IMR-90 (cell line): ENCODE results near the gene HOXD12.

Experiments used
- BHLHE40 ChIP-seq: fragments of 150-350 bp; IDR thresholded peaks from 2 replicates; pipeline ENCODE4 v1.6.1; 2016; ENCODE audit warnings: mild to moderate bottlenecking, low read depth, low read length
- CEBPB ChIP-seq: IDR thresholded peaks from 2 replicates; pipeline ENCODE4 v1.6.1; 2012; ENCODE audit warnings: low read depth, low read length, improper control_type of control experiment
- CTCF ChIP-seq: conservative IDR thresholded peaks from 2 replicates; pipeline ENCODE4 v1.5.1; 2012; ENCODE audit warnings: mild to moderate bottlenecking, low read depth, low read length, improper control_type of control experiment
- FOS ChIP-seq: fragments of 150-350 bp; IDR thresholded peaks from 2 replicates; pipeline ENCODE4 v1.6.1; 2016; ENCODE audit warnings: low read depth, low read length
- NFE2L2 ChIP-seq: fragments of 150-350 bp; IDR thresholded peaks from 2 replicates; pipeline ENCODE4 v1.6.1; 2016; ENCODE audit warnings: low read depth, mild to moderate bottlenecking, low read length
- POLR2A ChIP-seq: IDR thresholded peaks from 2 replicates; pipeline ENCODE4 v1.6.1; 2012; ENCODE audit warnings: mild to moderate bottlenecking, low read depth, low read length
- RAD21 ChIP-seq: IDR thresholded peaks from 2 replicates; pipeline ENCODE4 v1.6.1; 2012; ENCODE audit warnings: low read length, improper control_type of control experiment
- SMC3 ChIP-seq: fragments of 150-350 bp; IDR thresholded peaks from 2 replicates; pipeline ENCODE4 v1.6.1; 2016; ENCODE audit warnings: low read depth, mild to moderate bottlenecking, antibody characterized with exemption, low read length, moderate library complexity
- USF2 ChIP-seq: fragments of 150-350 bp; IDR thresholded peaks from 2 replicates; pipeline ENCODE4 v1.6.1; 2017; ENCODE audit warnings: mild to moderate bottlenecking, antibody characterized with exemption, low read length, low read depth

DNA sequence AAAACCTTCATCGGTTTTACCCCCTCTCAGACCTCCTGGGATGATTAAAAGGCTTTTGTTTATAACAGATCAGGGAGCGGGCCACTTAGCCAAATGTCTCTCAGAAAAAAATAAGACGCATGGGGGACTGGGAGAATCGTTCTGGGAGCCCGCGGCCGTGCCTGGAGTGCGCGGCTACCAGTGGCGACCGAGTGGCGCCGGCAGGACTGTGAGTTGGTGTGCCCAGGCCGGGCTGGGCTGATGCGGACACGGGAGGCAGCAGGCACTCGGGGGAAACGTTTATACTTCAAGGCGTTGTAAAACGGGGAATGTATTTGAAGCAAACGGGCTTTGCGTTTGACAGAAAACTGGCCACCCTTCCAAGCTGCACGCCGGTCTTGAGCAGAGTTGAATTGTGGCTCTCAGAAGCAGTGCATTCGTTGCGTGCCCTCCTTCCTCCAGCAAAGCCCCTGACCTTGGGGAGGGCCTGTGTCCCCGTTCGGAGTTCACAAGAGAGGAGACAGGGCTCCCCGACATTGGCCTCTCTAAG lies 12.3 kb downstream of the HOXD12 start:
- TF ChIP-seq CTCF (no peak), POLR2A (no peak), RAD21 (no peak), BHLHE40 (no peak), SMC3 (no peak), USF2 (no peak), CEBPB (no peak), FOS (no peak), NFE2L2 (no peak)
